G401.6 (cell line): ENCODE results near the gene WWOX.

ENCODE experiments used
- FAIRE-seq: peaks from 2 replicates; lab custom pipeline; 2012; peaks lifted over from hg19 to GRCh38; lab: Jason Lieb, UNC

Gene WWOX

GRCh38 chr16:78105517-78105916 lies 6.1 kb downstream of the WWOX start:
- FAIRE-seq: no peak

GRCh38 chr16:78106686-78107085 lies 7.2 kb downstream of the WWOX start:
- FAIRE-seq: no peak

GRCh38 chr16:78108451-78108850 lies 9.0 kb downstream of the WWOX start:
- no peak for FAIRE-seq

- FAIRE-seq: no peak
These were observed 13.8 kb downstream of the WWOX start for GRCh38 chr16:78113258-78113657.

GRCh38 chr16:78115659-78116058 lies 16.2 kb downstream of the WWOX start:
- no peak for FAIRE-seq

- FAIRE-seq: no peak
These were observed 17.5 kb downstream of the WWOX start for GRCh38 chr16:78116946-78117345.

GRCh38 chr16:78117391-78117790 lies 17.9 kb downstream of the WWOX start:
- no peak for FAIRE-seq

- no peak for FAIRE-seq
These were observed 19.1 kb downstream of the WWOX start for GRCh38 chr16:78118469-78119025.

- FAIRE-seq: peak; percentile 98
These were observed 23.4 kb downstream of the WWOX start for GRCh38 chr16:78122774-78123315.

GRCh38 chr16:78125112-78125844 lies 25.8 kb downstream of the WWOX start:
- FAIRE-seq: no peak

GRCh38 chr16:78126662-78127061 lies 27.2 kb downstream of the WWOX start:
- no peak for FAIRE-seq

- no peak for FAIRE-seq
These were observed 27.7 kb downstream of the WWOX start for GRCh38 chr16:78127130-78127529.

- FAIRE-seq: no peak
These were observed 29.5 kb downstream of the WWOX start for GRCh38 chr16:78128913-78129312.

GRCh38 chr16:78129349-78129748 lies 29.9 kb downstream of the WWOX start:
- no peak for FAIRE-seq

- no peak for FAIRE-seq
These were observed 30.7 kb downstream of the WWOX start for GRCh38 chr16:78130083-78130608.

GRCh38 chr16:78130950-78131349 lies 31.5 kb downstream of the WWOX start:
- no peak for FAIRE-seq

- FAIRE-seq: no peak
These were observed 34.5 kb downstream of the WWOX start for GRCh38 chr16:78133919-78134318.

- FAIRE-seq: no peak
These were observed 35.6 kb downstream of the WWOX start for GRCh38 chr16:78134944-78135619.

GRCh38 chr16:78137179-78137578 lies 37.7 kb downstream of the WWOX start:
- no peak for FAIRE-seq

GRCh38 chr16:78137782-78138616 lies 38.5 kb downstream of the WWOX start:
- FAIRE-seq: no peak

- no peak for FAIRE-seq
These were observed 41.5 kb downstream of the WWOX start for GRCh38 chr16:78140818-78141466.

- FAIRE-seq: no peak
These were observed 43.3 kb downstream of the WWOX start for GRCh38 chr16:78142788-78143187.
